Gastrocnemius medialis (tissue), 4 donors: ENCODE data around the gene CCDC33. TPM values are rescaled to one million over a fixed set of nuclear protein-coding genes. Genes with fewer than 3 reads are reported as not detected.

Experiments used
- ATAC-seq, 2 donors: fragments of 150-250 bp; one replicate each; pipeline ENCODE4 v1.9.1; 2016
- DNase-seq, 2 donors: peaks; one replicate each; pipeline ENCODE4 v3.0.0-alpha.2; 2019
- H3K27ac ChIP-seq, 4 donors: fragments of 200-600 bp; sonication (generic); 1 replicate in 1 of 4; 2 replicates in 3 of 4; pipeline ENCODE4 v1.5.1; 2016 to 2018; ENCODE audit warnings: mild to moderate bottlenecking in 2 of 4, moderate library complexity in 1 of 4
- H3K27me3 ChIP-seq, 3 donors: fragments of 200-600 bp; sonication (generic) in 2 of 3; 1 replicate in 1 of 3; 2 replicates in 2 of 3; pipeline versions ENCODE4 v1.5.1 to v1.6.0; 2016 to 2019; ENCODE audit warnings: mild to moderate bottlenecking in 1 of 3, moderate library complexity in 1 of 3
- H3K36me3 ChIP-seq, 2 donors: fragments of 200-600 bp; sonication (generic) in 1 of 2; one replicate each; pipeline ENCODE4 v1.5.1; 2017 to 2018
- H3K4me1 ChIP-seq, 2 donors: fragments of 200-600 bp; sonication (generic) in 1 of 2; one replicate each; pipeline ENCODE4 v1.5.1; 2016 to 2017; ENCODE audit warnings: mild to moderate bottlenecking in 2 of 2
- H3K4me3 ChIP-seq, 4 donors: fragments of 200-600 bp; sonication (generic) in 3 of 4; 1 replicate in 1 of 4; 2 replicates in 3 of 4; pipeline ENCODE4 v1.5.1; 2016 to 2019; ENCODE audit warnings: mild to moderate bottlenecking in 2 of 4
- H3K9me3 ChIP-seq, 3 donors: fragments of 200-600 bp; sonication (generic) in 2 of 3; 1 replicate in 1 of 3; 2 replicates in 2 of 3; pipeline ENCODE4 v1.5.1; 2016 to 2019
- POLR2A ChIP-seq, 2 donors: fragments of 450-650 bp; IDR thresholded peaks; one replicate each; pipeline ENCODE4 v1.6.1; 2017; ENCODE audit warnings: antibody characterized with exemption in 2 of 2, mild to moderate bottlenecking in 2 of 2, moderate library complexity in 2 of 2
- in situ Hi-C, 4 donors: fragments of 200-750 bp; cut with MboI; loops; one replicate each; pipeline versions ENCODE4 v1.15.0 to v1.8.0; 2017; ENCODE audit warnings: low sequenced_read_pairs in 4 of 4
- intact Hi-C: fragments of 100-400 bp; cut with DNase I; formaldehyde crosslinking; loops from one replicate; pipeline ENCODE4 v1.15.1; 2023; ENCODE audit warnings: low total_unique reads
- total RNA-seq, 4 donors: library from RNA; depleted of rRNA; stranded (reverse); fragments of >200 nt; gene quantifications; one replicate each; pipeline versions ENCODE4 v1.1.0 to v1.2.3, GENCODE V29; 2016
- TF ChIP-seq, protein P1 (sequence below), 5 experiments: fragments of 450-650 bp in 3 of 5; fragments of 200-600 bp in 2 of 5; sonication (generic) in 2 of 5; IDR thresholded peaks in 4 of 5; conservative IDR thresholded peaks in 1 of 5; 1 replicate in 4 of 5; 2 replicates in 1 of 5; pipeline ENCODE4 v1.5.1; 2016 to 2019; ENCODE audit warnings: antibody characterized with exemption in 5 of 5, mild to moderate bottlenecking in 3 of 5, moderate library complexity in 3 of 5

CCDC33 gene
- total RNA-seq, 4 donors from 2014 or later: not detected

GRCh38 chr15:74208496-74208895, 27.6 kb upstream of the CCDC33 start:
- DNase-seq: no peak
- H3K27me3 ChIP-seq: no peaks in the 10 kb centered on the region
- H3K4me3 ChIP-seq: no peak overlapping the region
- no peak for TF ChIP-seq POLR2A (IDR thresholded peaks at IDR 0.05)
- TF ChIP-seq, protein P1, sequence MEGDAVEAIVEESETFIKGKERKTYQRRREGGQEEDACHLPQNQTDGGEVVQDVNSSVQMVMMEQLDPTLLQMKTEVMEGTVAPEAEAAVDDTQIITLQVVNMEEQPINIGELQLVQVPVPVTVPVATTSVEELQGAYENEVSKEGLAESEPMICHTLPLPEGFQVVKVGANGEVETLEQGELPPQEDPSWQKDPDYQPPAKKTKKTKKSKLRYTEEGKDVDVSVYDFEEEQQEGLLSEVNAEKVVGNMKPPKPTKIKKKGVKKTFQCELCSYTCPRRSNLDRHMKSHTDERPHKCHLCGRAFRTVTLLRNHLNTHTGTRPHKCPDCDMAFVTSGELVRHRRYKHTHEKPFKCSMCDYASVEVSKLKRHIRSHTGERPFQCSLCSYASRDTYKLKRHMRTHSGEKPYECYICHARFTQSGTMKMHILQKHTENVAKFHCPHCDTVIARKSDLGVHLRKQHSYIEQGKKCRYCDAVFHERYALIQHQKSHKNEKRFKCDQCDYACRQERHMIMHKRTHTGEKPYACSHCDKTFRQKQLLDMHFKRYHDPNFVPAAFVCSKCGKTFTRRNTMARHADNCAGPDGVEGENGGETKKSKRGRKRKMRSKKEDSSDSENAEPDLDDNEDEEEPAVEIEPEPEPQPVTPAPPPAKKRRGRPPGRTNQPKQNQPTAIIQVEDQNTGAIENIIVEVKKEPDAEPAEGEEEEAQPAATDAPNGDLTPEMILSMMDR (IDR thresholded peaks at IDR 0.05 in 4 of 5, conservative IDR thresholded peaks at IDR 0.05 in 1 of 5): no peak
- ATAC-seq: no peak
- no peak overlapping the region for H3K27ac ChIP-seq
- H3K4me1 ChIP-seq: no peaks in the 10 kb centered on the region
- H3K9me3 ChIP-seq: no peaks in the 10 kb centered on the region
- no peaks in the 10 kb centered on the region for H3K36me3 ChIP-seq
- intact Hi-C loops (no loop called here), in situ Hi-C loops (no loop called here)

DNA sequence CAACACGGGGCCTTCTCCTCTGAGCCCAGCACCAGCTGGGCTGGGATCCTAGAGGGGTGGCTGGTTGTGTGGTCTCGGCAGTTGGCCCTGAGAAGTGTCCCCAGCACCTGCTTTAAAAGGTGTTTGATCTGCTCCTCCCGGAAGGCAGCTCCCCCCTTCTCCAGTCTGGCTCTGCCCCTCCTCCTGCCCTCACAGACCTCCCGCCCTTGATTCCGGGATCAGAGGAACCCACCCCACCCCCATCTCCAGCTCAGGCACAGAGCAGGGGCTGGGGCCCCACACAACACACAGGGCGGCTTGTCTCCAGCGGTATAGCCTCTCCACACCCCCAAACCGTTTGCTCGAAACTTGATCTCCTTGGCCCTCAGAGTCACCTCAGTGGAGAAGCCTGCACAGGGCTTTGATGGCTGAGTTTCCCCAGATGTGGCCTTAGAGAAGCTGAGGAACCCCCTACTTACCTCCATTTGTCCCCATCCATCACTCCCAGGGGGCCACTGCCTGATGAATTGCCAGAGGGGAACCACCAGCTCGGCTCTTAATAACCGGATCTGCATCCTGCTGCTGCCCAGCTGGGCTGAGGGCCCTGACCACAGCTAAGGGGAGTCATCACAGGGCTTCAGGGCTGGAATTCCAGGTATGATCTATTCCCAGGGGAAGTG, 27.1 kb upstream of the CCDC33 start:
- intact Hi-C loops: no loop called here

GRCh38 chr15:74209560-74209958, 26.6 kb upstream of the CCDC33 start:
- Histone ChIP-seq H3K36me3 (no peaks in the 10 kb centered on the region), H3K4me1 (no peaks in the 10 kb centered on the region), H3K27me3 (no peaks in the 10 kb centered on the region), H3K9me3 (no peaks in the 10 kb centered on the region), H3K27ac (no peak overlapping the region), H3K4me3 (no peak overlapping the region)
- DNase-seq (no peak), ATAC-seq (no peak)
- in situ Hi-C loops (no loop called here), intact Hi-C loops (no loop called here)
- TF ChIP-seq POLR2A (IDR thresholded peaks at IDR 0.05): no peak

More for the DNA sequence above, 27.1 kb upstream of the CCDC33 start:
- DNase-seq (no peak), ATAC-seq (no peak)
- TF ChIP-seq, protein P1 (IDR thresholded peaks at IDR 0.05 in 4 of 5, conservative IDR thresholded peaks at IDR 0.05 in 1 of 5): no peak
- no peak for TF ChIP-seq POLR2A (IDR thresholded peaks at IDR 0.05)
- H3K4me3 ChIP-seq: no peak overlapping the region
- no peaks in the 10 kb centered on the region for H3K9me3 ChIP-seq
- no peaks in the 10 kb centered on the region for H3K4me1 ChIP-seq
- no peaks in the 10 kb centered on the region for H3K36me3 ChIP-seq
- no peaks in the 10 kb centered on the region for H3K27me3 ChIP-seq
- in situ Hi-C loops: no loop called here
- H3K27ac ChIP-seq: no peak overlapping the region

DNA sequence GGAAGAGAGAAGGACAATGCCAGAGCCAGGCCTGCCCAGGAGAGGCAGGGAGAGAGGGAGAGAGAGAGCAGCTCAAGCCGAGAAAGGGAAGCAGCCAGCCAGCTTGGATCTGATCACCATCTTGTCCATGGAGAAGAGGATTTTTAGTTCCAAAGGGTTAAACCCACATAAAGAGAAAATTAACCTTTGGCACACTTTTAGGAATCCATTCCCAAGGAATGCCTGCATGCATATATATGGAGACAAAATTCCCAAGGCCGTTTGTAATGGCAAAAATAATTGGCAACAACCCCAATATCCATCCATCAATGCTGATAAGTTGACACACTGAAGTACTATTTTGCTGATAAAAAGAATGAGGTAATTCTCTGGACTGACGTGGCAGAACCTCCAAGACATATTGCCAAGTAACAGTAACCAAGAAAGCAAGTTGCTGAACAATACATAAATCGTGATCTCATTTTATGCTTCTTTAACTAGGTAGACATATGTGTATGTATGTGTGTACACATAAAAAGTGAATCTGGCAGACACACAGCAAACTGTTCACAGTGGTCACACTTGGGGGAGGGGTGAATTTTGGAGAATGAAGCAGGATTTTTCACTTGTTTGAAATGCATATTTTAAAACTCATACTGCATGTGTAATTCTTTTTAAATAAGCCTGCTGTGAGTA, 26.0 kb upstream of the CCDC33 start:
- H3K36me3 ChIP-seq: no peaks in the 10 kb centered on the region
- no peak for DNase-seq
- in situ Hi-C loops: no loop called here
- H3K4me1 ChIP-seq: no peaks in the 10 kb centered on the region
- TF ChIP-seq POLR2A (IDR thresholded peaks at IDR 0.05): no peak
- TF ChIP-seq, protein P1 (IDR thresholded peaks at IDR 0.05 in 4 of 5, conservative IDR thresholded peaks at IDR 0.05 in 1 of 5): no peak
- intact Hi-C loops: no loop called here
- no peaks in the 10 kb centered on the region for H3K9me3 ChIP-seq
- no peak overlapping the region for H3K4me3 ChIP-seq
- no peak for ATAC-seq
- H3K27ac ChIP-seq: no peak overlapping the region
- peaks cover 0 to 4% (median 0%) of the 10 kb centered on the region in 3 donors for H3K27me3 ChIP-seq

DNA sequence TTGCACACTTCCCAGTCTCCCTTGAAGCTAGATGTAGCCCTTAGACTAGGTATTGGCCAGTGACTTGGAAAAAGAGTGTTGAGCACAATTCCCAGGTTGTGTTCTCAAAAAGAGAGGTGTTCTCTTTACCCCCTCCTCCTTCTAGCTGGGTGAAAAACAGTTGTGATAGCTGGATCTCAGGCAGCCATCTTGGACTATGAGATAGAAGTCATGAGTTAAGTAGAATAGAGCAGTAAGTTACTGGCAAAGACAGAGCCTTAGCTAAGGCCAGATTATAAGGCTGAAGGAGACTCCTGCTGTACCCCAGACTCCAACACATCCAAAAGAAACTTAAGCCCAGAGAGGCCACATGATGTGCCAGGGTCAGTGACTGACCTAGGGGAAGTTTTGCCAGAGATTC, 25.4 kb upstream of the CCDC33 start:
- Histone ChIP-seq H3K4me3 (no peak overlapping the region), H3K36me3 (no peaks in the 10 kb centered on the region), H3K27me3 (peaks cover 0 to 4% (median 0%) of the 10 kb centered on the region in 3 donors), H3K4me1 (no peaks in the 10 kb centered on the region), H3K9me3 (no peaks in the 10 kb centered on the region), H3K27ac (no peak overlapping the region)
- ATAC-seq (no peak), DNase-seq (no peak)
- in situ Hi-C loops: no loop called here
- TF ChIP-seq POLR2A (IDR thresholded peaks at IDR 0.05): no peak
- TF ChIP-seq, protein P1 (IDR thresholded peaks at IDR 0.05 in 4 of 5, conservative IDR thresholded peaks at IDR 0.05 in 1 of 5): no peak
- intact Hi-C loops: no loop called here
